ENCODE measurements around the gene GLTP. TPM values are rescaled to one million over a fixed set of nuclear protein-coding genes. Genes with fewer than 3 reads are reported as not detected.
A peak's percentile ranks its signal among the peaks of the same experiment; 100 is the strongest.

The GLTP gene
- total and polyA plus RNA-seq, 2 of the 4 experiments (the other 2 are of a cell fraction): 34.4 to 58.4 TPM

- H3K27ac ChIP-seq (ENCODE audit: insufficient read depth, low read length): no peak overlapping the region
These were observed 12.4 kb upstream of the GLTP start for GRCh38 chr12:109892748-109893147.

More at GRCh38 chr12:109892748-109893147, 12.4 kb upstream of the GLTP start:
- in situ Hi-C loops (cut with MboI; ENCODE audit: low sequenced_read_pairs) (no loop called here), dilution Hi-C loops (cut with HindIII; ENCODE audit: low sequenced_read_pairs, unreplicated experiment) (no loop called here), intact Hi-C loops (cut with micrococcal nuclease) (no loop called here)
- no peak overlapping the region for H2AK9ac ChIP-seq (replicated peaks; ENCODE audit: low read depth, low read length, poor library complexity)
- ChIA-PET POLR2A (ENCODE audit: unreplicated experiment) (no interaction called here), CTCF (no interaction called here)
- no peak overlapping the region for H2BK120ac ChIP-seq (ENCODE audit: low read depth, low read length)
- no peak overlapping the region for H4K91ac ChIP-seq (ENCODE audit: insufficient read depth, low read depth, low read length)
- no peak overlapping the region for H2AFZ ChIP-seq (replicated peaks; ENCODE audit: low read length, poor library complexity)
- no CpG with 5 or more reads among the region's 4 CpGs for WGBS, 2 experiments (ENCODE audit: extremely low coverage in 2 of 2, insufficient read length in 1 of 2)
- no peaks in the 10 kb centered on the region for H3K9me3 ChIP-seq (ENCODE audit: control insufficient read depth, insufficient read depth, low read length)
- no peak overlapping the region for H2AK5ac ChIP-seq (ENCODE audit: low read depth, low read length)
- H4K5ac ChIP-seq (ENCODE audit: low read depth, low read length): no peak overlapping the region
- no peak overlapping the region for H3K4me3 ChIP-seq (ENCODE audit: insufficient read depth, low read depth, low read length)
- ATAC-seq (ENCODE audit: low read depth) (no peak), DNase-seq (no peak)
- H3K14ac ChIP-seq (replicated peaks; ENCODE audit: low read depth, low read length): no peak overlapping the region
- no peak overlapping the region for H3K9ac ChIP-seq (ENCODE audit: low read depth, low read length)
- H3K4me2 ChIP-seq (ENCODE audit: low read depth, low read length): no peak overlapping the region
- H3K23ac ChIP-seq (ENCODE audit: low read depth, low read length): no peak overlapping the region
- TF ChIP-seq CTCF (conservative IDR thresholded peaks at IDR 0.05; ENCODE audit: low read depth, low read length): no peak
- no peak for TF ChIP-seq USF2 (IDR thresholded peaks at IDR 0.05; ENCODE audit: low read depth, low read length)
- no peak for TF ChIP-seq MXI1 (IDR thresholded peaks at IDR 0.05; ENCODE audit: borderline replicate concordance, low read depth, low read length)
- TF ChIP-seq SMC3 (IDR thresholded peaks at IDR 0.05; ENCODE audit: low read depth, low read length): no peak
- H3K4ac ChIP-seq (ENCODE audit: low read depth, low read length): no peak overlapping the region
- H2BK20ac ChIP-seq (ENCODE audit: low read depth, low read length): no peak overlapping the region
- H3K56ac ChIP-seq (ENCODE audit: extremely low read depth, insufficient read depth, low read length): no peak overlapping the region
- no peaks in the 10 kb centered on the region; the same call in 1 of the 2 replicates for H3K27me3 ChIP-seq (ENCODE audit: control insufficient read depth, insufficient read depth, low read length)
- H3K4me1 ChIP-seq (ENCODE audit: control insufficient read depth, insufficient read depth, low read length): 0 out of 2 replicates have a peak, but pooled peaks cover 6% of the 10 kb centered on the region
- no TSS peak for BruUV-seq (replicated peaks)
- 0 out of 3 replicates have a peak overlapping the region, but pooled peaks have one; percentile 9 for H2BK15ac ChIP-seq (ENCODE audit: low read depth, low read length)
- H3K79me1 ChIP-seq (ENCODE audit: low read depth in 1 of 2, low read length in 2 of 2): no peaks in the 10 kb centered on the region
- H3K18ac ChIP-seq (ENCODE audit: low read depth, low read length): no peak overlapping the region
- H4K20me1 ChIP-seq (ENCODE audit: insufficient read depth, low read length): no peaks in the 10 kb centered on the region
- no peaks in the 10 kb centered on the region for H3K36me3 ChIP-seq (ENCODE audit: control insufficient read depth, insufficient read depth, low read length)
- H2BK5ac ChIP-seq (ENCODE audit: low read depth, low read length, poor library complexity, severe bottlenecking): no peak overlapping the region
- H4K8ac ChIP-seq (ENCODE audit: low read depth in 2 of 2, low read length in 2 of 2): no peak overlapping the region
- peaks cover 4% of the 10 kb centered on the region; the same call in 1 of the 2 replicates for H3K9me1 ChIP-seq (ENCODE audit: insufficient read depth, low read length)
